Calu3 (cell line): Measurements from ENCODE around the gene CMC2. TPM values are rescaled to one million over a fixed set of nuclear protein-coding genes. Genes with fewer than 3 reads are reported as not detected.
A peak's percentile ranks its signal among the peaks of the same experiment; 100 is the strongest.

Experiments used
- BruUV-seq: library from RNA; stranded (reverse); fragments of 400-500 nt; replicated peaks from 2 replicates; lab custom pipeline; 2021; lab: Mats Ljungman, UMichigan
- CTCF ChIA-PET: fragments of 300-600 bp; sonication (Branson Sonifier 250); formaldehyde crosslinking; loops from one replicate; lab custom pipeline; 2022; ENCODE audit warnings: antibody characterized with exemption; lab: Charles Lee
- DNase-seq: peaks from one replicate; pipeline ENCODE4 v3.0.0; 2022
- H3K27ac Mint-ChIP-seq: one replicate; pipeline ENCODE4 v1.8.0; 2022; ENCODE audit warnings: mixed read lengths; ENCODE audit not compliant: unreplicated experiment
- H3K27me3 Mint-ChIP-seq: one replicate; pipeline ENCODE4 v1.8.0; 2022; ENCODE audit warnings: mixed read lengths; ENCODE audit not compliant: unreplicated experiment
- H3K36me3 Mint-ChIP-seq: one replicate; pipeline ENCODE4 v1.8.0; 2022; ENCODE audit warnings: mild to moderate bottlenecking, moderate library complexity, mixed read lengths; ENCODE audit not compliant: insufficient read depth, unreplicated experiment
- H3K4me1 Mint-ChIP-seq: one replicate; pipeline ENCODE4 v1.8.0; 2022; ENCODE audit warnings: mild to moderate bottlenecking, low read depth, mixed read lengths; ENCODE audit not compliant: unreplicated experiment
- H3K4me3 Mint-ChIP-seq: one replicate; pipeline ENCODE4 v1.8.0; 2022; ENCODE audit warnings: mild to moderate bottlenecking, low read depth, moderate library complexity, mixed read lengths; ENCODE audit not compliant: unreplicated experiment
- H3K9me3 Mint-ChIP-seq: one replicate; pipeline ENCODE4 v1.8.0; 2022; ENCODE audit warnings: low read depth, mixed read lengths; ENCODE audit not compliant: unreplicated experiment
- intact Hi-C: fragments of 100-400 bp; cut with micrococcal nuclease; formaldehyde crosslinking; loops from one replicate; pipeline ENCODE4 v1.10.0; 2022; ENCODE audit not compliant: unreplicated experiment
- total RNA-seq: library from RNA; stranded (reverse); gene quantifications from 2 replicates; pipeline ENCODE4 v1.2.3, GENCODE V29; 2022
- TF ChIP-seq, protein P1 (sequence below): fragments of 200-600 bp; IDR thresholded peaks from one replicate; pipeline ENCODE4 v1.8.0; 2022; ENCODE audit warnings: antibody characterized with exemption; ENCODE audit not compliant: unreplicated experiment

Gene CMC2
- total RNA-seq, 1 experiment from 2014 or later = 123 TPM

DNA sequence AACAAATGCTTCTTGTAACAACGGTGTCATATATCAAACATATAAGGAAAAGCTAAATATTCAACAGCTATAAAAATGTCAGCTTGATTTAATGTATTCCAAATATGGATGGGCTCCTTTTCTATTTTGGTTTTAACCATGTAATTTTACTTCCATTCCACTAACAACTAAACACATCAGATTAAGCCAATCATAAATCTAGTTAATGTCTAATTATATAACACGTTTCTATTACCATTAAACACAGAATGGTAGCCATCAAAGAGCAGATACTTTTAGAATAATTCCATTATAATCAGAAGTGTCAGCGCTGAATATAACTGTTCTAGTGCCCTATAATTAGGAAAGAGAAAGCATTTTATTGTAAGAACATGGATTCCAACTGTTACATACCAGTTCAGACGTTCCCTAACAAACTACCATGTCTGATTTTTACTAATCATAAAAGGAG lies 10.0 kb downstream of the CMC2 start:
- CTCF ChIA-PET = interaction anchor here (0.8 to 1.8 kb wide), 2 partner anchors 22 to 72 kb away, joined by 3 to 4 read pairs; no protein-coding TSS in a partner anchor
- Mint-ChIP-seq H3K36me3 (peaks cover 16% of the 10 kb centered on the region), H3K4me1 (peaks cover 68% of the 10 kb centered on the region), H3K27me3 (no peaks in the 10 kb centered on the region), H3K27ac (peak overlapping the region; percentile 21), H3K9me3 (no peaks in the 10 kb centered on the region), H3K4me3 (peak overlapping the region; percentile 27)
- TF ChIP-seq, protein P1, sequence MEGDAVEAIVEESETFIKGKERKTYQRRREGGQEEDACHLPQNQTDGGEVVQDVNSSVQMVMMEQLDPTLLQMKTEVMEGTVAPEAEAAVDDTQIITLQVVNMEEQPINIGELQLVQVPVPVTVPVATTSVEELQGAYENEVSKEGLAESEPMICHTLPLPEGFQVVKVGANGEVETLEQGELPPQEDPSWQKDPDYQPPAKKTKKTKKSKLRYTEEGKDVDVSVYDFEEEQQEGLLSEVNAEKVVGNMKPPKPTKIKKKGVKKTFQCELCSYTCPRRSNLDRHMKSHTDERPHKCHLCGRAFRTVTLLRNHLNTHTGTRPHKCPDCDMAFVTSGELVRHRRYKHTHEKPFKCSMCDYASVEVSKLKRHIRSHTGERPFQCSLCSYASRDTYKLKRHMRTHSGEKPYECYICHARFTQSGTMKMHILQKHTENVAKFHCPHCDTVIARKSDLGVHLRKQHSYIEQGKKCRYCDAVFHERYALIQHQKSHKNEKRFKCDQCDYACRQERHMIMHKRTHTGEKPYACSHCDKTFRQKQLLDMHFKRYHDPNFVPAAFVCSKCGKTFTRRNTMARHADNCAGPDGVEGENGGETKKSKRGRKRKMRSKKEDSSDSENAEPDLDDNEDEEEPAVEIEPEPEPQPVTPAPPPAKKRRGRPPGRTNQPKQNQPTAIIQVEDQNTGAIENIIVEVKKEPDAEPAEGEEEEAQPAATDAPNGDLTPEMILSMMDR = no peak
- no TSS peak for BruUV-seq
- intact Hi-C loops = no loop called here
- no peak for DNase-seq

DNA sequence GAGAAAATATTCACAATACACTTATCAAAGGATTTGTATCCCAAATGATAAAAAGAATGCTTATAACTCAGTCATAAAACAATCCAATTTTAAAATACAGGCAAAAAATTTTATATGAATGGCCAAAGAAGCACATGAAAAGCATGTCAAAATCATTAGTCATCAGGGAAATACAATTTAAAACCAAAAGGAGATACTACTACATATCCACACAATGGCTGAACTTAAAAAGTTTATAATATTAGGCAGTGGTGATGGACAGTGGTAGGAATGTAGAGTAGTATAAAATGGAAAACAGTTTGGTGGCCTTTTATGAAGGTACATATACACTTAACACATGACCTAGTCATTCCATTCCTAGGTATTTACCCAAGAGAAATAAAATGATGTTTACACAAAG lies 12.2 kb downstream of the CMC2 start:
- no TSS peak for BruUV-seq
- intact Hi-C loops = no loop called here
- Mint-ChIP-seq H3K27me3 (no peaks in the 10 kb centered on the region), H3K4me3 (peak overlapping the region; percentile 48), H3K27ac (peak overlapping the region; percentile 75), H3K4me1 (peaks cover 72% of the 10 kb centered on the region), H3K36me3 (peaks cover 15% of the 10 kb centered on the region), H3K9me3 (no peaks in the 10 kb centered on the region)
- CTCF ChIA-PET = interaction anchor here (1.2 to 2.0 kb wide), 3 partner anchors 10 to 66 kb away, joined by 3 to 7 read pairs (median 4); no protein-coding TSS in a partner anchor
- DNase-seq = no peak
- TF ChIP-seq, protein P1 = no peak

DNA sequence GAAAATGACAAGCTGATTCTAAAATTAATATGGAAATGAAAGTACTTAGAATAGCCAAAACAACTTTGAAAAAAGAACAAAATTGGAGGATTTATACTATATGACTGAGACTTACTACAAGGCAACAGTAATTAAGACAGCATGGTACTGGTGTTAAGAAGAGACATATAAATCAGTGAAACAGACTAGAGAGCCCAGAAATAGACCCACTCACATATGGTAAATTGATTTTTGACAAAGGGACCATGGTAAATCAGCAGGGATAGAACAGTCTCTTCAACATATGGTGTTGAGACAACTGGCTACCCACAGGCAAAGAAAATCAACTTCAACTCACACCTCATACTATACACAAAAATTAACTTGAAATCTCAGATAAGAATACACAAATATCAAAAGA lies 12.9 kb downstream of the CMC2 start:
- BruUV-seq = no TSS peak
- no peaks in the 10 kb centered on the region for H3K27me3 Mint-ChIP-seq
- no peak for DNase-seq
- peak overlapping the region; percentile 75 for H3K27ac Mint-ChIP-seq
- CTCF ChIA-PET = interaction anchor here (0.6 to 2.0 kb wide), 4 partner anchors 11 to 109 kb away, joined by 3 to 7 read pairs (median 4); no protein-coding TSS in a partner anchor
- TF ChIP-seq, protein P1 = no peak
- intact Hi-C loops = loop anchor here (2.0 kb wide), 1 partner anchor 17 kb away; no protein-coding TSS in a partner anchor
- no peaks in the 10 kb centered on the region for H3K9me3 Mint-ChIP-seq
- peak overlapping the region; percentile 48 for H3K4me3 Mint-ChIP-seq
- H3K36me3 Mint-ChIP-seq = peaks cover 11% of the 10 kb centered on the region
- peaks cover 72% of the 10 kb centered on the region for H3K4me1 Mint-ChIP-seq

DNA sequence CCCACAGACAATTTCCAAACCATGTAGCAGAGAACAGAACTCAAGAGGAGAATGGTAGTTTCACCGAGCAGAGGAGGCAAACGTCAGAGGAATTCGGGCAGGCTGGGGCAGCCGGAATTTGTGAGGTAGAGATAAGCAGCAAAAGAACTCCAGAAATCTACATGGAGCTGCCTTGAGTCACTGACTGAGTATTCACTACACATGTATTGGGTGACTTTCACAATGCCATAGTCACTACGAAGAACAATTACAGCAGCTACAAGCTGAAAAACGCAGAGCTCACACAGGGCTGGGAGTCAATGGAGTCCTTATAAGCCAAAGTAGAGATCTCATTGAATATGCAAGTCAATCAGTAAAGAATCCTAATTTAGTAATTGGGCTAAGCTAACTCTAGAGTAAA lies 13.4 kb downstream of the CMC2 start:
- TF ChIP-seq, protein P1 = no peak
- H3K9me3 Mint-ChIP-seq = no peaks in the 10 kb centered on the region
- peak; percentile 35 for DNase-seq
- H3K4me1 Mint-ChIP-seq = peaks cover 72% of the 10 kb centered on the region
- peaks cover 11% of the 10 kb centered on the region for H3K36me3 Mint-ChIP-seq
- CTCF ChIA-PET = interaction anchor here (0.6 to 2.0 kb wide), 4 partner anchors 11 to 109 kb away, joined by 3 to 7 read pairs (median 4); no protein-coding TSS in a partner anchor
- peak overlapping the region; percentile 48 for H3K4me3 Mint-ChIP-seq
- H3K27ac Mint-ChIP-seq = peak overlapping the region; percentile 75
- intact Hi-C loops = loop anchor here (2.0 kb wide), 1 partner anchor 17 kb away; no protein-coding TSS in a partner anchor
- no peaks in the 10 kb centered on the region for H3K27me3 Mint-ChIP-seq
- BruUV-seq = no TSS peak
